ENCODE measurements around the gene PPT2.

Gene PPT2

GRCh38 chr6:32175711-32176475 lies 22.0 kb downstream of the PPT2 start, which contains the start of gene AGPAT1:
AGPAT1 (minus strand) TSS chr6:32176084; CDS start chr6:32171496, 4,588 bp downstream.
- peaks cover 73% of the 10 kb centered on the region for H3K4me1 Mint-ChIP-seq
- no peaks in the 10 kb centered on the region for H3K27me3 Mint-ChIP-seq
- ATAC-seq = peak; percentile 77
- H3K4me3 Mint-ChIP-seq = peak within 1 kb of the TSS; percentile 86
- peaks cover 22% of the 10 kb centered on the region for H3K36me3 Mint-ChIP-seq
- peak within 1 kb of the TSS; percentile 86 for H3K27ac Mint-ChIP-seq
- no peaks in the 10 kb centered on the region for H3K9me3 Mint-ChIP-seq

DNA sequence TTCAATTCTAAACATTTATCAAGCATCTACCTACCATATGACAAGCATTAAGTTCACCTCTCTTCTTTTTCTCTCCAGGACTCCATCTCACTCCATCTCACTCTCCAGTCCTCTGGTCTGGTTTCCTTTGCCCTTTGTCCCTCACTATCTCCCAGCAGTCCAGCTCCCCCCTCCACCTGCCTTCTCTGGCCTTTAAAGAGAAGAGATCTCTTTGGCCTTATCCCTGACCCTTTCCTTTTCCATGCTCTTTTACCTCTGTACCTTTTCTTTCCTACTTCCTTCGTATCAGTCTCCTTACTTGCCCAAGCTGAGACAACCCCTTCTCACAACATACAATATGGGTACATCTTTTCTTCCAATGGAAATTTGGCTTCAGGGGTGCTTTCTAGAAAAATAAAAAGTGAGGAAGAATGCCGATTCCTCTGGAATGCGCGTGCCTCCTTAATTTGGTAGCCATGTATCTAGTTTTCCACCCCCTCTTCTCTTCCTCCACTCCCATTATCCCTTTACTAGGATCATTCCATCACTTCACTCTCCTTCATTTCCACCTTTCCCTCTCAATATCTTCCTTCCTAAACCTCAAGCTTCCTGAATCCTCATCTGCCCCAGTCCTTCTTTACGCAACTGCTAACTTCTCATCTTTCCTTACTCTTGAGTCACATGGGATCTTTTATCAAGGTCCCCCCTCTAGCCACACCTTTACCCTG lies 22.7 kb downstream of the PPT2 start:
- no peaks in the 10 kb centered on the region for H3K27me3 Mint-ChIP-seq
- H3K4me3 Mint-ChIP-seq = peak overlapping the region; percentile 86
- H3K4me1 Mint-ChIP-seq = peaks cover 74% of the 10 kb centered on the region
- H3K27ac Mint-ChIP-seq = peak overlapping the region; percentile 86
- peaks cover 22% of the 10 kb centered on the region for H3K36me3 Mint-ChIP-seq
- no peaks in the 10 kb centered on the region for H3K9me3 Mint-ChIP-seq
- no peak for ATAC-seq

DNA sequence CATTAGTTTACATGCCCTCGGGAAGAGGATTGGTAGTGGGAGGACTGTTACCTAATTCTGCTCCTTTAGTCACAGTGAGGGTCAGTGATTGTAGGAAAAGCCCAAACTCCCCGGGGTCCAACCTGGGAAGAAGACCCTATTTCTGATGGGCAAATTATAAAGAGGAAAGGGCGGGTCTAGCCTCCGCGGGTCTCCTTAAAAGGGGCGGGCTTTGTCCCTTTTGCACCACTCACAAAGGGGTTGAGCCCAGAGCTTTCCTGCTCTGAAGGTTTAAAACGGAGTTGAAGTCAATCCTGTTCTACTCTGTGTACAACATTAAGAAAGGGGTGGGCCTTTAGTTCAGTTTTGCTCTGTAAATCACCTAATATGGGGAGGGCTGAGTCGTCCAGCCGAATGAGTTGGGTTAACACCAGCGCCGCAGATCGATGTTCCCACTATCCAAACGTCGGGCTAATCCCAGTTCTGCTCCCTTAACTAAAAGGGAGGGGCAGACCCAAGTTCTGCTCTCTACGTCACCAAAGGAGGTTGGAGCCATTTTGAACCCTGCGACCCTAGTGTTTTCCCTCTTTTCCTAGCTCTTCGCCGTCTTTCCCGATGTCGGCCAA lies 23.3 kb downstream of the PPT2 start:
- Mint-ChIP-seq H3K4me1 (peaks cover 75% of the 10 kb centered on the region), H3K9me3 (no peaks in the 10 kb centered on the region), H3K27ac (peak overlapping the region; percentile 86), H3K36me3 (peaks cover 22% of the 10 kb centered on the region), H3K27me3 (no peaks in the 10 kb centered on the region), H3K4me3 (peak overlapping the region; percentile 86)
- ATAC-seq = no peak

DNA sequence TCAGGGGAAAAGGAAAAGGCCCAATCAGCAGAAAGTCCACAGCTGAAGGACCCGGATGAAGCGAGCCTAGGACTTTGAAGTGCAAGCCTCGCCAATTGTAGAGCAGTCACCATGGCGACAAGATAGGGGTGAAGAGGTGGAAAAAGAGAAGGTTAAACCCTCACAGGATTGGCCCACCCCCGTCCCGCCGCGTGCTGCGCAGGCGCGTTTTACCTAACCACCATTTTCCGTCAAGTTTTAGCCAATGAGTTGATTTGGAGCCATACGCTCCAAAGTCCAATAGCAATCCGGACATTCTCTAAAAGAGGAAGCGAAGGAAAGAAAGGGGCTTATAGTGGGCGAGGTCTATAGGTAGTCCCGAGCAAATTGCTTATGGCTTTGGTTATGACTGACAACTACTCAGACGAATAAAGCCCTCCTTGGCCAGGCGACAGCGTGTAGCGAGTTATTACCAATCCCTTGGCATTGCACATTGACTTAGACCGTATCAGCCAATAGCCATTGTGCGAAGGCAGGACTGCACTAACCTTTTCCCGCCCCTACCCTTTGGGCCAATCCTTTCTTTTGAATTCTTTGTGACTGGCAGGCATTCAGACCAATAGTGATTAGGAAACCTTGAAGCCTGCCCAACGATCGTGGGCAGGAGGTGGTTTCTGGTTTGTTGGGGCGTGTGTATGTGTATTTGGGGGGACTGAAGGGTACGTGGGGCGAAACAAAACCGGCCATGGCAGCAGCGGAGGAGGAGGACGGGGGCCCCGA lies 24.0 kb downstream of the PPT2 start, which contains the start of gene RNF5:
Gene RNF5 (plus strand): TSS at position 618 of the 759 bp plus-strand sequence. CDS start 107 bp downstream, at position 725.
- Mint-ChIP-seq H3K27ac (peak within 1 kb of the TSS; percentile 86), H3K9me3 (no peaks in the 10 kb centered on the region)

GRCh38 chr6:32178547-32179440 lies 24.9 kb downstream of the PPT2 start:
- Mint-ChIP-seq H3K36me3 (peaks cover 28% of the 10 kb centered on the region), H3K9me3 (no peaks in the 10 kb centered on the region), H3K4me3 (peak overlapping the region; percentile 86), H3K27ac (peak overlapping the region; percentile 86), H3K27me3 (no peaks in the 10 kb centered on the region), H3K4me1 (peaks cover 70% of the 10 kb centered on the region)
- no peak for ATAC-seq

More for the DNA sequence above, 24.0 kb downstream of the PPT2 start, which contains the start of gene RNF5:
- Mint-ChIP-seq H3K36me3 (peaks cover 28% of the 10 kb centered on the region), H3K4me1 (peaks cover 78% of the 10 kb centered on the region), H3K4me3 (peak within 1 kb of the TSS; percentile 86), H3K27me3 (no peaks in the 10 kb centered on the region)
- peak; percentile 95 for ATAC-seq

- Mint-ChIP-seq H3K4me1 (peaks cover 63% of the 10 kb centered on the region), H3K27me3 (no peaks in the 10 kb centered on the region), H3K36me3 (peaks cover 28% of the 10 kb centered on the region), H3K27ac (peak overlapping the region; percentile 86), H3K4me3 (peak overlapping the region; percentile 47), H3K9me3 (no peaks in the 10 kb centered on the region)
- ATAC-seq = no peak
These were observed 25.9 kb downstream of the PPT2 start for GRCh38 chr6:32179766-32180405.

- peaks cover 36% of the 10 kb centered on the region for H3K36me3 Mint-ChIP-seq
These were observed 27.3 kb downstream of the PPT2 start for GRCh38 chr6:32181148-32181702.

DNA sequence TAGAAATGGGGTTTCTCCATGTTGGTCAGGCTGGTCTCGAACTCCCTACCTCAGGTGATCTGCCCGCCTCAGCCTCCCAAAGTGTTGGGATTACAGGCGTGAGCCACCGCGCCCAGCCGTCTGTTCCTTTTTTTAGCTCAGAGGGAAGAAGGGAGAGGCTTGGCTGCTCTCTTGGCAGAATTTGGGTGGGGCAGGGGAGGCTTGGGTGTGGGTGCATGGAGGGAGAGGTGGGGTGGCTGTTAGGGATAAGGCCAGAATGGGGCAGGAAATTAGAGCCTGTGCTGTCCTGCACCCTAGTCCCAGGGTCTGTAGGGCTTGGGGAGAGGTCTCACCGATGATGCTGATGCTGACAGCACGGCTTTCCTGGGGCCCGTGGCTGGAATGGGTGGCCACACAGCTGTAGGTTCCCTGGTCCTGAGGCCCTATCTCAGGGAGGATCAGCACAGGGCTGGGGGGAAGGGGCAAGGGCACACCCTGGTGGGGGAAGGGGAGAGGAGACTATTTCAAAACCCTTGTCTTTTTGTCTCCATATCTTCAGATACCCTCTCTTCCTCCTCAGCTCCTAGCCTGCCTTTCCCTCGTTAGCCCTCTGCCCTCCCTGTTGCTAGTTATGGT lies 28.1 kb downstream of the PPT2 start:
- Mint-ChIP-seq H3K36me3 (peaks cover 44% of the 10 kb centered on the region), H3K9me3 (no peaks in the 10 kb centered on the region), H3K27me3 (no peaks in the 10 kb centered on the region), H3K4me3 (no peak overlapping the region), H3K4me1 (peaks cover 61% of the 10 kb centered on the region), H3K27ac (peak overlapping the region; percentile 23)
- ATAC-seq = no peak

More at GRCh38 chr6:32181148-32181702, 27.3 kb downstream of the PPT2 start:
- Mint-ChIP-seq H3K27me3 (no peaks in the 10 kb centered on the region), H3K4me1 (peaks cover 61% of the 10 kb centered on the region), H3K4me3 (no peak overlapping the region), H3K9me3 (no peaks in the 10 kb centered on the region), H3K27ac (no peak overlapping the region)
- no peak for ATAC-seq

DNA sequence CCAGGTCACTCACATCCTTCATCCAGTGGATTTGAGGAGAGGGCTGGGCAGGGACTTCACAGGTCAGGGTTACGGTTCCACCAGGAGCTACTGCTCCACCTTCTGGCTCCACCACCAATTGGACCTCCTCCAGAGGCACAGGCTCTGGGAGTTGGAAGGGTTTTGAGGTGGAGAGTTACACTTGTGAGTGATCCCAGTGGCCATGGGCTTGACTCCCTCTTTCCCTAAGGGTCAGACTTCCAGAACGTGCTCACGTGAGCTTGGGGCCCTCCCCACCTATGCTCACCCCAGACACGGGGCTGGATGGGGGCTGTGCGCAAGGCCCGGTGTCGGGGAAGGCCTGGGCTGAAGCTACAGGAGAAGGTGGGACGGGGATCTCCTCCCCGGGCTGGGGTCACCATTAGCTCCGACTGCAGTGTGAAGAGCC lies 28.6 kb downstream of the PPT2 start:
- no peaks in the 10 kb centered on the region for H3K9me3 Mint-ChIP-seq
- H3K4me1 Mint-ChIP-seq = peaks cover 61% of the 10 kb centered on the region
- no peak for ATAC-seq
- no peaks in the 10 kb centered on the region for H3K27me3 Mint-ChIP-seq
- no peak overlapping the region for H3K4me3 Mint-ChIP-seq
- peaks cover 50% of the 10 kb centered on the region for H3K36me3 Mint-ChIP-seq
- H3K27ac Mint-ChIP-seq = peak overlapping the region; percentile 23

GRCh38 chr6:32183030-32183429 lies 29.1 kb downstream of the PPT2 start:
- H3K4me3 Mint-ChIP-seq = no peak overlapping the region
- H3K9me3 Mint-ChIP-seq = no peaks in the 10 kb centered on the region
- H3K27me3 Mint-ChIP-seq = no peaks in the 10 kb centered on the region
- peaks cover 63% of the 10 kb centered on the region for H3K4me1 Mint-ChIP-seq
- H3K36me3 Mint-ChIP-seq = peaks cover 53% of the 10 kb centered on the region
- no peak for ATAC-seq
- H3K27ac Mint-ChIP-seq = peak overlapping the region; percentile 23

DNA sequence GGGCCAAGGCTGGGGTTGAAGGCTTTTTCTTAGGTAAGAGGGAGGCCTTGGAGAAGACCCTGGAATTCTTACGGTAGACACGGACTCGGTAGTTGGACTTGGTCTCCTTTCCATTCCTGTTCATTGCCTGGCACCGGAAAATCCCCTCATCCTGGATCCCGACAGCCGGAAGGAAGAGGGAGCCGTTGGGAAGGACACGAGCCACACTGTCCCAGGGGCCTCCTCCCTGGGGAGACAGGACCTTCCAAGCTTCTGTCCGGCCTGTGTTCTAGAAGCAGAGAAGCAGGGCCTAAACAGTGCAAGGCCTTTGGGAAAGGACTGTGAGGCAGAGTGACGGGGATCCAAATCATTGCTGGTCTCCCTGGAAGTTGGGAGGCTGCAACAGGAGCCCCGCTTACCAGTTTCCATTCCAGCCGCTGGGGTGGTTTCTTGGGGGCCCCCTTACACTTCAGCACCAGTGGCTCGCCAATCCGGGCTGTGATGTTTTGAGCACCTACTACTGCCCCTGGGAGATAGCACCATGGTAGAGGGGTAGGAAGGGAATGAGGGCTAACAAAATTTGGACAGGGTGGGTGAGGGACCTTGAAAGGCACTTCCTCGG lies 29.6 kb downstream of the PPT2 start:
- Mint-ChIP-seq H3K27ac (no peak overlapping the region), H3K36me3 (peaks cover 52% of the 10 kb centered on the region), H3K27me3 (no peaks in the 10 kb centered on the region), H3K4me1 (peaks cover 65% of the 10 kb centered on the region), H3K9me3 (no peaks in the 10 kb centered on the region), H3K4me3 (no peak overlapping the region)
- ATAC-seq = no peak

DNA sequence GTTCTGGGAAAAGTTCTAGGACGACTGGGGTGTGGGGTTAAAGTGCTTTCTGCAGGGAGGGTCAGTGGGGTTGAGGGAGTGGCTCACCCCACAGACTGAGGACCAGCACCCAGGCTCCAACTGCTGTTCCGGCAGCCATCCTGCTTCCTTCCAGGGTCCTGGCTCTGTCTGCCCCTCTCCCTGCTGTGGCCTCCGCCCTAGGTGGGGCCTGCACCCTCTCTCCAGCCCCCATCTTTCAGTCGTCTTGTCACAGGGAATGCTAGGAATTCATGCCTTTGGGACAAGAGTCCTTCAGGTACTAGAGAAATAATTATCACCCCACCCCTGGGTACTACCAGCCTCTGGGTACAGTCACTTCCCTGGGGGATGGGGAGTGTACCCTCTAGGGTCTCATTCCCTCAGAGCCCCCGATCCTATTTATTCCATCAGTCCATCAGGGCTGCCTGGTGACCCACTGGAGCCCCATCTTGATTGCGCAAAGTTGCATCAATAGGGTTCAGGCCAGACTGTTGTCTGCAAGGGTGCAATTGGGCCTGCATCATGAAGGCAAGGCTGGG lies 30.2 kb downstream of the PPT2 start, which contains the start of gene AGER:
Gene AGER (minus strand): TSS at position 170 of the 557 bp plus-strand sequence. CDS start 31 bp downstream, at position 139.
- Mint-ChIP-seq H3K4me1 (peaks cover 65% of the 10 kb centered on the region), H3K9me3 (no peaks in the 10 kb centered on the region), H3K27ac (no peak within 1 kb of the TSS), H3K4me3 (no peak within 1 kb of the TSS), H3K36me3 (peaks cover 52% of the 10 kb centered on the region), H3K27me3 (no peaks in the 10 kb centered on the region)
- no peak for ATAC-seq
